ENCODE results near the gene CDK10. TPM values are rescaled to one million over a fixed set of nuclear protein-coding genes. Genes with fewer than 3 reads are reported as not detected.

Gene CDK10
- total and polyA plus RNA-seq, 7 donors = 23.0 to 47.8 (median 31.5) TPM

DNA sequence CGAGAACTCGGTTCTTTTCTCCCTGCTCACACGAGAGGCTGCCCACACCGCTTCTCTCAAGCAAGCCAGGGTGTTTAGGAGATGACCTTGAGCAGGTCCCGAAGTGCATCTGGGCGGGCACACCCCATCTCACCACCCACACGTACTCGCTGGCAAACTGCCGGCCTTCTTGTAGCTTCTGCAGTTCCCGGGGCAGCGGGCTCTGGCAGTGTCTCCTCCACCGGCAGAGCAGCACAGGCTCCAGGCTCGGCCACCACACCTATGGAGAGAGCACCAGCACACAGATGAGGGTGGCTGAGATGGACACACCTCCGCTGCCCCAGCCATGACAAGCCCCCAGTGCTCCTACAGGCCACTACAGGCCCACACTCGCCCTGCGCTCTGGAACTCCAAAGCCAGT, 58.3 kb downstream of the CDK10 start:
- H3K27me3 ChIP-seq (ENCODE audit: insufficient read depth in 3 of 3, low read length in 2 of 3) = no peaks in the 10 kb centered on the region
- TF ChIP-seq, protein P1, sequence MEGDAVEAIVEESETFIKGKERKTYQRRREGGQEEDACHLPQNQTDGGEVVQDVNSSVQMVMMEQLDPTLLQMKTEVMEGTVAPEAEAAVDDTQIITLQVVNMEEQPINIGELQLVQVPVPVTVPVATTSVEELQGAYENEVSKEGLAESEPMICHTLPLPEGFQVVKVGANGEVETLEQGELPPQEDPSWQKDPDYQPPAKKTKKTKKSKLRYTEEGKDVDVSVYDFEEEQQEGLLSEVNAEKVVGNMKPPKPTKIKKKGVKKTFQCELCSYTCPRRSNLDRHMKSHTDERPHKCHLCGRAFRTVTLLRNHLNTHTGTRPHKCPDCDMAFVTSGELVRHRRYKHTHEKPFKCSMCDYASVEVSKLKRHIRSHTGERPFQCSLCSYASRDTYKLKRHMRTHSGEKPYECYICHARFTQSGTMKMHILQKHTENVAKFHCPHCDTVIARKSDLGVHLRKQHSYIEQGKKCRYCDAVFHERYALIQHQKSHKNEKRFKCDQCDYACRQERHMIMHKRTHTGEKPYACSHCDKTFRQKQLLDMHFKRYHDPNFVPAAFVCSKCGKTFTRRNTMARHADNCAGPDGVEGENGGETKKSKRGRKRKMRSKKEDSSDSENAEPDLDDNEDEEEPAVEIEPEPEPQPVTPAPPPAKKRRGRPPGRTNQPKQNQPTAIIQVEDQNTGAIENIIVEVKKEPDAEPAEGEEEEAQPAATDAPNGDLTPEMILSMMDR (IDR thresholded peaks at IDR 0.05) = no peak
- no peak overlapping the region for H3K27ac ChIP-seq
- no peaks in the 10 kb centered on the region for H3K9me3 ChIP-seq
- 92 to 94% (median 93%) methylated on average over 16 of the region's 16 CpGs for WGBS, 3 donors
- intact Hi-C loops (cut with DNase I) = no loop called here
- no peak for ATAC-seq
- no peak overlapping the region for H3K4me3 ChIP-seq
- no peak for DNase-seq
- peaks cover 0 to 14% of the 10 kb centered on the region in 2 donors for H3K36me3 ChIP-seq (ENCODE audit: insufficient read depth in 1 of 2, low read depth in 1 of 2)
- no peaks in the 10 kb centered on the region for H3K4me1 ChIP-seq

Other genes starting within 250 kb of the CDK10 start
- gene ANKRD11, start 196.1 kb upstream of the CDK10 start, total RNA-seq = 10 to 100 TPM; 52.3 to 72.8 (median 63.8) TPM
- gene ANKRD11, start 196.1 kb upstream of the CDK10 start, polyA plus RNA-seq = 10 to 100 TPM; 22.3 to 57.9 (median 43.3) TPM
- gene SPG7, start 178.3 kb upstream of the CDK10 start, total RNA-seq = 10 to 100 TPM; 66.8 to 92.3 (median 87.3) TPM
- 10 to 100 TPM; 57.5 to 95.3 (median 79.3) TPM for gene SPG7, start 178.3 kb upstream of the CDK10 start, polyA plus RNA-seq
- 1,000 to 10,000 TPM; 1,039 to 1,769 (median 1,553) TPM for gene RPL13, start 126.0 kb upstream of the CDK10 start, total RNA-seq
- 1,000 to 10,000 TPM; 2,989 to 7,334 (median 5,467) TPM for gene RPL13, start 126.0 kb upstream of the CDK10 start, polyA plus RNA-seq
- gene CPNE7, start 110.9 kb upstream of the CDK10 start, total RNA-seq = not detected
- under 1 TPM in 2 of 3 donors, not detected in 1; 0.08 to 0.21 TPM for gene CPNE7, start 110.9 kb upstream of the CDK10 start, polyA plus RNA-seq
- not detected for gene DPEP1, start 73.0 kb upstream of the CDK10 start, total RNA-seq
- gene DPEP1, start 73.0 kb upstream of the CDK10 start, polyA plus RNA-seq = under 1 TPM in 2 of 3 donors, not detected in 1; 0.04 to 0.16 TPM
- gene CHMP1A, start 29.0 kb upstream of the CDK10 start, total RNA-seq = 10 to 100 TPM; 42.2 to 49.9 (median 45.9) TPM
- gene CHMP1A, start 29.0 kb upstream of the CDK10 start, polyA plus RNA-seq = 10 to 100 TPM; 49.9 to 91.9 (median 68.2) TPM
- 1 to 10 TPM; 1.2 to 3.0 (median 2.5) TPM for gene SPATA33, start 28.9 kb upstream of the CDK10 start, total RNA-seq
- 1 to 10 TPM; 2.3 to 8.2 (median 4.8) TPM for gene SPATA33, start 28.9 kb upstream of the CDK10 start, polyA plus RNA-seq
- 1 to 10 TPM in 3 of 4 donors, under 1 TPM in 1; 0.56 to 1.8 (median 1.4) TPM for gene SPATA2L, start 15.0 kb downstream of the CDK10 start, total RNA-seq
- 1 to 10 TPM; 1.0 to 5.9 (median 1.3) TPM for gene SPATA2L, start 15.0 kb downstream of the CDK10 start, polyA plus RNA-seq
- gene VPS9D1, start 34.2 kb downstream of the CDK10 start, total RNA-seq = 1 to 10 TPM; 3.7 to 7.0 (median 5.6) TPM
- gene VPS9D1, start 34.2 kb downstream of the CDK10 start, polyA plus RNA-seq = 10 to 100 TPM in 1 of 3 donors, 1 to 10 TPM in 2; 4.0 to 10.3 (median 5.2) TPM
- gene ZNF276, start 34.8 kb downstream of the CDK10 start, total RNA-seq = 10 to 100 TPM; 11.5 to 13.6 (median 11.7) TPM
- 10 to 100 TPM in 1 of 3 donors, 1 to 10 TPM in 2; 7.6 to 11.1 (median 9.9) TPM for gene ZNF276, start 34.8 kb downstream of the CDK10 start, polyA plus RNA-seq
- gene FANCA, start 130.0 kb downstream of the CDK10 start, total RNA-seq = 1 to 10 TPM in 2 of 4 donors, under 1 TPM in 2; 0.79 to 1.1 (median 0.96) TPM
- gene FANCA, start 130.0 kb downstream of the CDK10 start, polyA plus RNA-seq = 1 to 10 TPM; 2.2 to 3.7 (median 2.3) TPM
- under 1 TPM in 3 of 4 donors, not detected in 1; 0.14 to 0.47 (median 0.22) TPM for gene SPIRE2, start 141.8 kb downstream of the CDK10 start, total RNA-seq
- gene SPIRE2, start 141.8 kb downstream of the CDK10 start, polyA plus RNA-seq = under 1 TPM; 0.18 to 0.48 (median 0.27) TPM
- gene TCF25, start 186.9 kb downstream of the CDK10 start, total RNA-seq = 10 to 100 TPM; 57.6 to 93.6 (median 89.8) TPM
- 10 to 100 TPM; 46.1 to 54.8 (median 50.7) TPM for gene TCF25, start 186.9 kb downstream of the CDK10 start, polyA plus RNA-seq
- 1 to 10 TPM in 1 of 4 donors, under 1 TPM in 3; 0.67 to 1.1 (median 0.88) TPM for gene MC1R, start 232.2 kb downstream of the CDK10 start, total RNA-seq
- gene MC1R, start 232.2 kb downstream of the CDK10 start, polyA plus RNA-seq = 1 to 10 TPM in 1 of 3 donors, under 1 TPM in 2; 0.18 to 1.8 (median 0.18) TPM
- 1 to 10 TPM in 1 of 4 donors, under 1 TPM in 1, not detected in 2; 0.30 to 1.3 TPM for gene TUBB3, start 236.7 kb downstream of the CDK10 start, total RNA-seq
- 1 to 10 TPM in 1 of 3 donors, under 1 TPM in 2; 0.17 to 2.4 (median 0.47) TPM for gene TUBB3, start 236.7 kb downstream of the CDK10 start, polyA plus RNA-seq